Activated T-helper 2 cell treated with anti-CD3 and anti-CD28 coated beads, Interferon-gamma antibody, Interleukin-2, Interleukin-4, amounts not matched to agents 10 μg/mL and 5 μg/mL and 100 μg/mL, durations not matched to agents 14 hours and 24 hours and 36 hours (primary cell): ENCODE results near the gene MRPL9. TPM values are rescaled to one million over a fixed set of nuclear protein-coding genes. Genes with fewer than 3 reads are reported as not detected.
"Not testable (repeated sequence)": the region's sequence is repeated elsewhere in the genome, so short reads cannot be mapped to it uniquely, and the experiment has no call there.

Source experiments
- DNase-seq: peaks from one replicate; pipeline ENCODE4 v3.0.0; 2021; ENCODE audit warnings: low spot score
- H3K27ac Mint-ChIP-seq: one replicate; pipeline ENCODE4 v1.8.0; 2021; ENCODE audit warnings: mixed read lengths
- H3K27me3 Mint-ChIP-seq: one replicate; pipeline ENCODE4 v1.8.0; 2021; ENCODE audit warnings: low read depth, mixed read lengths
- H3K36me3 Mint-ChIP-seq: one replicate; pipeline ENCODE4 v1.8.0; 2021; ENCODE audit warnings: low read depth, mixed read lengths
- H3K4me1 Mint-ChIP-seq: one replicate; pipeline ENCODE4 v1.8.0; 2021; ENCODE audit warnings: low read depth, mixed read lengths
- H3K4me3 Mint-ChIP-seq: one replicate; pipeline ENCODE4 v1.8.0; 2021; ENCODE audit warnings: low read depth, mild to moderate bottlenecking, moderate library complexity, mixed read lengths
- H3K9me3 Mint-ChIP-seq: one replicate; pipeline ENCODE4 v1.8.0; 2021; ENCODE audit warnings: mixed read lengths
- intact Hi-C: fragments of 100-400 bp; cut with micrococcal nuclease; formaldehyde crosslinking; loops from one replicate; pipeline ENCODE4 v1.15.1; 2023
- total RNA-seq: library from RNA; stranded (reverse); gene quantifications from 2 replicates; pipeline ENCODE4 v1.2.3, GENCODE V29; 2022

Gene MRPL9
- total RNA-seq, 1 donor from 2014 or later = 159 TPM

- no peak overlapping the region for H3K4me3 Mint-ChIP-seq
- H3K9me3 Mint-ChIP-seq = no peaks in the 10 kb centered on the region
- H3K4me1 Mint-ChIP-seq = no peaks in the 10 kb centered on the region
- no peaks in the 10 kb centered on the region for H3K27me3 Mint-ChIP-seq
- intact Hi-C loops = no loop called here
- no peak for DNase-seq
- H3K36me3 Mint-ChIP-seq = peaks cover 35% of the 10 kb centered on the region
- no peak overlapping the region for H3K27ac Mint-ChIP-seq
Observed at GRCh38 chr1:151777317-151777716, 14.0 kb upstream of the MRPL9 start.

GRCh38 chr1:151776665-151777062 lies 13.4 kb upstream of the MRPL9 start:
- H3K36me3 Mint-ChIP-seq = peaks cover 35% of the 10 kb centered on the region
- H3K27ac Mint-ChIP-seq = no peak overlapping the region
- intact Hi-C loops = no loop called here
- DNase-seq = no peak
- H3K4me1 Mint-ChIP-seq = no peaks in the 10 kb centered on the region
- H3K27me3 Mint-ChIP-seq = no peaks in the 10 kb centered on the region
- H3K4me3 Mint-ChIP-seq = no peak overlapping the region
- H3K9me3 Mint-ChIP-seq = no peaks in the 10 kb centered on the region

DNA sequence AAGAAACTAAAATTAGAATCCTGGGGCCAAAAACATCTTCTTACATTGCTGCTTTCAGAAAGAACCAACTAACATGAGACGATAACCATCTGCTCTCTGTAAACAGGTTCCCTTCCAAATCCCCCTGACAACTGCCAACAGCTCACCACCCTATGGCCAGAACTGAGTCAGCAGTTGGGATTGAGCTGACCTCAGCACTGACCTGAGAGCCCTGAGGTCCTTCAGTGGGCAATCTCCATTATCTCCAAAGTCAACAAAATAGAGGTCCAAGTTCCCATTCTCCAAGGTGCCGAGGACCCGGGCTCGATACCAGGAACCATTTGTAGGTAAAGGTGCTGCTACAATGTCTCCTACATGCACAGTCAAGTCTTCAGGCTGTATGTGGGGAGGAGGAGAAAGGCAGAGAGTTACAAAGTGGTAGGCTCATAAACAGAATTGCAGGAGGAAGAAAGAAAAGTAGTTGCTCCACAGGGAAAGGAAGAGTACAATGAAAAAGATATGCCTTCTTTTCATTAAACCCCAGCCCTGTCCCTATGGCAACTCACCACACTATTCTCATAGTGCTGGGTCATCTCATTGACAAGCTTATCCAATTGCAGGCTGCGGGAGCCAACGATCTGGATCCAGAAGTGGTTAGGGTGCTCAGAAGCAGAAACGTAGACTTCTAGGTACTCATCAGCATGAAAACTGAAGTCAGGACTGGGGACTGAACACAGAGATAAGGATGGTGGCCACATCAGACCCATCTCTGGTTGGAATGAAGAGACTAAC lies 12.8 kb upstream of the MRPL9 start:
- H3K36me3 Mint-ChIP-seq = peaks cover 31% of the 10 kb centered on the region
- H3K4me3 Mint-ChIP-seq = no peak overlapping the region
- intact Hi-C loops = no loop called here
- no peak for DNase-seq
- H3K27ac Mint-ChIP-seq = no peak overlapping the region
- no peaks in the 10 kb centered on the region for H3K4me1 Mint-ChIP-seq
- H3K9me3 Mint-ChIP-seq = no peaks in the 10 kb centered on the region
- no peaks in the 10 kb centered on the region for H3K27me3 Mint-ChIP-seq

- no peak overlapping the region for H3K4me3 Mint-ChIP-seq
- H3K27me3 Mint-ChIP-seq = no peaks in the 10 kb centered on the region
- H3K4me1 Mint-ChIP-seq = no peaks in the 10 kb centered on the region
- no peak for DNase-seq
- intact Hi-C loops = no loop called here
- no peak overlapping the region for H3K27ac Mint-ChIP-seq
- peaks cover 26% of the 10 kb centered on the region for H3K36me3 Mint-ChIP-seq
- H3K9me3 Mint-ChIP-seq = no peaks in the 10 kb centered on the region
Observed at GRCh38 chr1:151774256-151774922, 11.1 kb upstream of the MRPL9 start.

- intact Hi-C loops = no loop called here
- no peak overlapping the region for H3K4me3 Mint-ChIP-seq
- H3K4me1 Mint-ChIP-seq = no peaks in the 10 kb centered on the region
- no peak for DNase-seq
- H3K27me3 Mint-ChIP-seq = no peaks in the 10 kb centered on the region
- no peaks in the 10 kb centered on the region for H3K9me3 Mint-ChIP-seq
- H3K36me3 Mint-ChIP-seq = peaks cover 19% of the 10 kb centered on the region
- no peak overlapping the region for H3K27ac Mint-ChIP-seq
Observed at GRCh38 chr1:151773702-151774101, 10.4 kb upstream of the MRPL9 start.

GRCh38 chr1:151769270-151769669 lies 6.0 kb upstream of the MRPL9 start:
- peaks cover 12% of the 10 kb centered on the region for H3K4me1 Mint-ChIP-seq
- H3K27ac Mint-ChIP-seq, H3K4me3 Mint-ChIP-seq, intact Hi-C loops, H3K9me3 Mint-ChIP-seq, H3K27me3 Mint-ChIP-seq, DNase-seq, H3K36me3 Mint-ChIP-seq: not testable (repeated sequence)

DNA sequence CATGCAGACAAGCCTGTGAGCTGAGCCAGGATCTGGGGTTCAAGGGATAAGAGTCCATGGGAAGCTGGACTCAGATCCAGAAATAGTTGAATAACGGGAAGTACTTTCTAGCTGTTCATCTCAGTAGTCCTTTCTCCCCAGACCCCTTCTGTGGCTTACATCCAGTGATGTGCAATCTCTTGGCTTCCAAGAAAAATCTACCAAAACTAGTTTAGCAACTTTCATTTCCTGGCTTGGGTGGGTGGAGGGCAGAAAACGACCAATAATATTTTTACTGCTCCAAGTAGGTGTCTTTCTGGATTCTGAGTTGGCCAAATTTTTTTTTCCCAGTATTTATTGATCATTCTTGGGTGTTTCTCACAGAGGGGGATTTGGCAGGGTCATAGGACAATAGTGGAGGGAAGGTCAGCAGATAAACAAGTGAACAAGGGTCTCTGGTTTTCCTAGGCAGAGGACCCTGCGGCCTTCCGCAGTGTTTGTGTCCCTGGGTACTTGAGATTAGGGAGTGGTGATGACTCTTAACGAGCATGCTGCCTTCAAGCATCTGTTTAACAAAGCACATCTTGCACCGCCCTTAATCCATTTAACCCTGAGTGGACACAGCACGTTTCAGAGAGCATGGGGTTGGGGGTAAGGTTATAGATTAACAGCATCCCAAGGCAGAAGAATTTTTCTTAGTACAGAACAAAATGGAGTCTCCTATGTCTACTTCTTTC lies 5.2 kb upstream of the MRPL9 start:
- H3K4me3 Mint-ChIP-seq, H3K36me3 Mint-ChIP-seq, H3K27me3 Mint-ChIP-seq, DNase-seq, H3K27ac Mint-ChIP-seq, intact Hi-C loops, H3K9me3 Mint-ChIP-seq: not testable (repeated sequence)
- H3K4me1 Mint-ChIP-seq = peaks cover 19% of the 10 kb centered on the region

- Mint-ChIP-seq H3K4me3 (peak overlapping the region; percentile 90), H3K9me3 (no peaks in the 10 kb centered on the region), H3K27ac (peak overlapping the region; percentile 95), H3K27me3 (no peaks in the 10 kb centered on the region), H3K4me1 (peaks cover 30% of the 10 kb centered on the region), H3K36me3 (peaks cover 34% of the 10 kb centered on the region)
- intact Hi-C loops = loop anchor here (1.0 to 2.0 kb wide), 2 partner anchors 26 to 73 kb away; partner anchors contain the start of gene TDRKH
- DNase-seq = no peak
Observed at GRCh38 chr1:151763990-151764389, 694 bp upstream of the MRPL9 start.

DNA sequence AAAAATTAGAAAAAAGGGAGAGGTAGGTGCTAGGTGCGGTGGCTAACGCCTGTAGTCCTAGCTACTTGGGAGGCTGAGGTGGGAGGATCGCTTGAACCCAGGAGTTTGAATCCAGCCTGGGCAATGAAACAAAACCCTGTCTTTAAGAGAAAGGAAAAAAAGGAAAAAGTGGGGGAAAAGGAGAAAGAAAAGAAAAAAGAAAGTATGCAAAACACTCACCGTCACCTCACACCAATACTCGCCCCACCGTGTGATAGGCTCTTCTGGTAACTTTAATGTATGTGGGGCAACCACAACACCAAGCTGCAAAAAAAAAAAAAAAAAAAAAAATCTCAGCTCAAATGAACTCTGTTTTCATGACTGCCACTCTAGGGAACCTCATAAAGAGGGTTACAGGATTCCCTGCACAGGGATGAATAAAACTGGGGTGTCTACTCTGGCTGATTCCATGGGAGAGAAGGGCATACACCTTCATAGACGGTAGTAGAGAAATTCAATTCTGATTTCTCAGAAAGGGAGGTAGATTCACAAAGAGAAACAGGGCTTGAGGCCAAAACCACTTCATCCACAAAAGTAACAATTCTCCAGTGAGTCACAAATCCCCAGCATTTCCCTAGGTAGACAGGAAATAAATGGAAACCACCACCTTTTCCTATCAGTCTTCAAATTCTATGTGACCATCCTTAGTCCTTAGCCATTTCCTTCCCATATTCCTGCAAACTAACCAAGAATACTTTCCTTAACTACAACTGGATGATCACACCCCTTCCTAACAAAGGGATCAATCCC lies 2.5 kb downstream of the MRPL9 start:
- H3K27ac Mint-ChIP-seq = no peak overlapping the region
- H3K27me3 Mint-ChIP-seq = no peaks in the 10 kb centered on the region
- no peak for DNase-seq
- H3K36me3 Mint-ChIP-seq = peaks cover 39% of the 10 kb centered on the region
- peaks cover 28% of the 10 kb centered on the region for H3K4me1 Mint-ChIP-seq
- H3K9me3 Mint-ChIP-seq = no peaks in the 10 kb centered on the region
- H3K4me3 Mint-ChIP-seq = no peak overlapping the region
- intact Hi-C loops = no loop called here

- no peaks in the 10 kb centered on the region for H3K9me3 Mint-ChIP-seq
- H3K36me3 Mint-ChIP-seq = peaks cover 39% of the 10 kb centered on the region
- intact Hi-C loops = no loop called here
- peaks cover 22% of the 10 kb centered on the region for H3K4me1 Mint-ChIP-seq
- H3K27ac Mint-ChIP-seq = no peak overlapping the region
- H3K4me3 Mint-ChIP-seq = no peak overlapping the region
- no peak for DNase-seq
- H3K27me3 Mint-ChIP-seq = no peaks in the 10 kb centered on the region
Observed at GRCh38 chr1:151759241-151759640, 4.1 kb downstream of the MRPL9 start.

DNA sequence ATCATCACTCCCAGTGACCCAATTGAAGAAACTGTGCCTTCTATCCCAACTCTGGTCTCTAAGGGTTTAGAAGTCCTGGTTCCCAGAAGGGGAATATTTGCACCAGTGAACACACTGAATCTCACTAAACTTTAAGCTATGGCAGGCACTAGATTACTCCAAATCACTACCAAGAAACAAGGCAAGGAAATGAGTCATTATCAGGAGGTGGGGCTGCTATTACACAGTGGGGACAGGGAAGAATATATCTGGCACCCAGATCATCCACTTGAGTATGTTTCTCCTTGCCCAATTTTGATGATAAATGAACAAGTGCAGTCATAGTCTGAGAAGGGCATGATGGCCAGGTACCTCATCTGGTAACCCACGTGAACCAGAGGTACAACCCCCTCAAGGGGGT lies 7.0 kb downstream of the MRPL9 start:
- no peaks in the 10 kb centered on the region for H3K9me3 Mint-ChIP-seq
- H3K36me3 Mint-ChIP-seq = peaks cover 26% of the 10 kb centered on the region
- peaks cover 4% of the 10 kb centered on the region for H3K27me3 Mint-ChIP-seq
- no peak overlapping the region for H3K27ac Mint-ChIP-seq
- H3K4me1 Mint-ChIP-seq = peaks cover 5% of the 10 kb centered on the region
- DNase-seq = no peak
- H3K4me3 Mint-ChIP-seq = no peak overlapping the region
- intact Hi-C loops = no loop called here

GRCh38 chr1:151741516-151741915 lies 21.8 kb downstream of the MRPL9 start:
- Mint-ChIP-seq H3K27ac (no peak overlapping the region), H3K4me1 (no peaks in the 10 kb centered on the region), H3K36me3 (no peaks in the 10 kb centered on the region), H3K27me3 (peaks cover 35% of the 10 kb centered on the region), H3K9me3 (peaks cover 15% of the 10 kb centered on the region), H3K4me3 (no peak overlapping the region)
- intact Hi-C loops = no loop called here
- no peak for DNase-seq
